Caco-2 (cell line): ENCODE data around the gene ARGFX. TPM values are rescaled to one million over a fixed set of nuclear protein-coding genes. Genes with fewer than 3 reads are reported as not detected.

ENCODE experiments used
- BruUV-seq: library from RNA; stranded (reverse); fragments of 400-500 nt; replicated peaks from 2 replicates; lab custom pipeline; 2021; lab: Mats Ljungman, UMichigan
- CTCF ChIA-PET: fragments of 300-600 bp; sonication (Branson Sonifier 250); formaldehyde crosslinking; loops from one replicate; lab custom pipeline; 2022; ENCODE audit warnings: antibody characterized with exemption; lab: Charles Lee
- POLR2A ChIA-PET: fragments of 300-600 bp; sonication (Branson Sonifier 250); formaldehyde crosslinking; loops from one replicate; lab custom pipeline; 2022; ENCODE audit warnings: antibody characterized with exemption; lab: Charles Lee
- DNase-seq, 2 experiments: peaks; one replicate each; pipeline versions ENCODE4 v3.0.0 to v3.0.0-alpha.2; 2020 to 2022
- H3K27me3 ChIP-seq: replicated peaks from 2 replicates; pipeline ENCODE4 v1.6.0; 2011; ENCODE audit warnings: low read length; ENCODE audit not compliant: control insufficient read depth, insufficient read depth
- H3K36me3 ChIP-seq: 2 replicates; pipeline ENCODE4 v1.5.1; 2011; ENCODE audit warnings: low read length; ENCODE audit not compliant: control insufficient read depth, insufficient read depth
- H3K4me1 ChIP-seq: fragments of 250-450 bp; sonication (Bioruptor Pico); 2 replicates; pipeline ENCODE4 v1.5.1; 2020; ENCODE audit warnings: mild to moderate bottlenecking
- H3K4me3 ChIP-seq: 2 replicates; pipeline ENCODE4 v1.5.1; 2011; ENCODE audit warnings: low read depth, mild to moderate bottlenecking, control low read depth, low read length
- H3K9me3 ChIP-seq: fragments of 250-450 bp; sonication (Bioruptor Pico); 2 replicates; pipeline ENCODE4 v1.5.1; 2020; ENCODE audit warnings: mild to moderate bottlenecking, moderate library complexity
- H3K27ac Mint-ChIP-seq: one replicate; pipeline ENCODE4 v1.8.0; 2022; ENCODE audit warnings: mixed read lengths; ENCODE audit not compliant: unreplicated experiment
- H3K27me3 Mint-ChIP-seq: one replicate; pipeline ENCODE4 v1.8.0; 2022; ENCODE audit warnings: mixed read lengths; ENCODE audit not compliant: insufficient read depth, unreplicated experiment
- H3K36me3 Mint-ChIP-seq: one replicate; pipeline ENCODE4 v1.8.0; 2022; ENCODE audit warnings: mild to moderate bottlenecking, mixed read lengths; ENCODE audit not compliant: insufficient read depth, unreplicated experiment
- H3K4me1 Mint-ChIP-seq: one replicate; pipeline ENCODE4 v1.8.0; 2022; ENCODE audit warnings: low read depth, mixed read lengths; ENCODE audit not compliant: unreplicated experiment
- H3K4me3 Mint-ChIP-seq: one replicate; pipeline ENCODE4 v1.8.0; 2022; ENCODE audit warnings: mild to moderate bottlenecking, moderate library complexity, mixed read lengths; ENCODE audit not compliant: unreplicated experiment
- H3K9me3 Mint-ChIP-seq: one replicate; pipeline ENCODE4 v1.8.0; 2022; ENCODE audit warnings: mixed read lengths; ENCODE audit not compliant: unreplicated experiment
- intact Hi-C: fragments of 100-400 bp; cut with micrococcal nuclease; formaldehyde crosslinking; loops from one replicate; pipeline ENCODE4 v1.10.0; 2022; ENCODE audit not compliant: unreplicated experiment
- total RNA-seq: library from RNA; stranded (reverse); gene quantifications from 2 replicates; pipeline ENCODE4 v1.2.3, GENCODE V29; 2022
- TF ChIP-seq, protein P1 (sequence below), 2 experiments: fragments of 200-600 bp in 1 of 2; IDR thresholded peaks; 1 replicate in 1 of 2; 2 replicates in 1 of 2; pipeline versions ENCODE4 v1.5.1 to v1.8.0; 2011 to 2022; ENCODE audit warnings: antibody characterized with exemption in 1 of 2, control low read depth in 1 of 2, inconsistent platforms in 1 of 2, low read depth in 1 of 2, low read length in 1 of 2, mild to moderate bottlenecking in 1 of 2, moderate library complexity in 1 of 2; ENCODE audit not compliant: insufficient read depth in 1 of 2, severe bottlenecking in 1 of 2, unreplicated experiment in 1 of 2

The ARGFX gene
- total RNA-seq, 1 experiment from 2014 or later: not detected

DNA sequence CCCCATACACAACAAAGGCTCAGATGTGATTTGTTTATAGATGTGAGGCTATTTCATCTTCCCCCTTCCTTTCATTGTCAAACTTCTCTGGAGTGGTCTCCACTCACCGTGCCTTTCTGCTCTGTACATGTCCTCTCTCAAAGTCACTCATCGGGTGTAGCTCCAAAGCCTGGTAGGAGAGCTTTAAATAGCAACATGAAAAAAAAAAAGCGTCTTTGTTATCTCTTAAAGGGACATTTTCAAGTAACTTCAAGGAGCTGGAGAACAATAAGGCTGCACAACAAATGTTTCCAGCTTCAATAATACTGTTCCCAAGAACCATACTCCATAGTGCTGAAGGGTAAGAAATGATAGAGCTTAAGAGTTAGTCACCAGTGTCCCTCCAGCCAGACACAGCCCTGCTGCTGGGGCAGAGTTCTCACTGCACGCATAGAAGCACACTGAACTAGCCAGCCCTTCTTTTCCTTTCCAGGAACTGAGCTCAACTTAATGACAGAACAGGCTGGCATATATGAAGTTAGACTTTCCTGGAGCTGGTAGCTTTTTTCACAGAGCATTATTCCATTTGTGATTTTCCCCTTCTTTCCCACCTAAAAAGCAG lies 33.6 kb downstream of the ARGFX start:
- intact Hi-C loops: no loop called here
- H3K4me1 Mint-ChIP-seq: no peaks in the 10 kb centered on the region

DNA sequence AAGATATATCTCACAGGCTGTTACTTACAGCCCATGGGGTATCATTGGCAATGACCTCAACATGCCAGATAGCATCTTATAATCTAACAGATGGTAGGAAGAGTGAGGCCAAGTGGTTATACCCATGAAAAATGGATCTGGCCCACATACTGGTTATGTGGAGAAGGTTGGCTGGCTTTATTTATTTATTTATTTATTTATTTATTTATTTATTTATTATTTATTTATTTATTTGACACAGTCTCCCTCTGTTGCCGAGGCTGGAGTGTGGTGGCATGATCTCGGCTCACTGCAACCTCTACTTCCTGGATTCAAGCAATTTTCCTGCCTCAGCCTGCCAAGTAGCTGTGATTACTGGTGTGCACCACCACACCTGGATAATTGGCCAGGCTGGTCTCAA lies 37.0 kb downstream of the ARGFX start:
- H3K36me3 Mint-ChIP-seq: no peaks in the 10 kb centered on the region
- H3K4me1 Mint-ChIP-seq: no peaks in the 10 kb centered on the region
- Histone ChIP-seq H3K4me3 (no peak overlapping the region), H3K36me3 (no peaks in the 10 kb centered on the region), H3K4me1 (peaks cover 6% of the 10 kb centered on the region), H3K27me3 (no peaks in the 10 kb centered on the region), H3K9me3 (no peaks in the 10 kb centered on the region)
- ChIA-PET POLR2A (no interaction called here), CTCF (no interaction called here)
- no TSS peak for BruUV-seq
- TF ChIP-seq, protein P1, sequence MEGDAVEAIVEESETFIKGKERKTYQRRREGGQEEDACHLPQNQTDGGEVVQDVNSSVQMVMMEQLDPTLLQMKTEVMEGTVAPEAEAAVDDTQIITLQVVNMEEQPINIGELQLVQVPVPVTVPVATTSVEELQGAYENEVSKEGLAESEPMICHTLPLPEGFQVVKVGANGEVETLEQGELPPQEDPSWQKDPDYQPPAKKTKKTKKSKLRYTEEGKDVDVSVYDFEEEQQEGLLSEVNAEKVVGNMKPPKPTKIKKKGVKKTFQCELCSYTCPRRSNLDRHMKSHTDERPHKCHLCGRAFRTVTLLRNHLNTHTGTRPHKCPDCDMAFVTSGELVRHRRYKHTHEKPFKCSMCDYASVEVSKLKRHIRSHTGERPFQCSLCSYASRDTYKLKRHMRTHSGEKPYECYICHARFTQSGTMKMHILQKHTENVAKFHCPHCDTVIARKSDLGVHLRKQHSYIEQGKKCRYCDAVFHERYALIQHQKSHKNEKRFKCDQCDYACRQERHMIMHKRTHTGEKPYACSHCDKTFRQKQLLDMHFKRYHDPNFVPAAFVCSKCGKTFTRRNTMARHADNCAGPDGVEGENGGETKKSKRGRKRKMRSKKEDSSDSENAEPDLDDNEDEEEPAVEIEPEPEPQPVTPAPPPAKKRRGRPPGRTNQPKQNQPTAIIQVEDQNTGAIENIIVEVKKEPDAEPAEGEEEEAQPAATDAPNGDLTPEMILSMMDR (IDR thresholded peaks at IDR 0.05; ENCODE audit: insufficient read depth in 1 of 2, low read depth in 1 of 2, low read length in 1 of 2, severe bottlenecking in 1 of 2, unreplicated experiment in 1 of 2): no peak
- intact Hi-C loops: no loop called here
- DNase-seq: no peak
- H3K4me3 Mint-ChIP-seq: no peak overlapping the region
- no peaks in the 10 kb centered on the region for H3K27me3 Mint-ChIP-seq
- no peak overlapping the region for H3K27ac Mint-ChIP-seq
- H3K9me3 Mint-ChIP-seq: no peaks in the 10 kb centered on the region

More for the DNA sequence above, 33.6 kb downstream of the ARGFX start:
- no peaks in the 10 kb centered on the region for H3K36me3 Mint-ChIP-seq
- no peak overlapping the region for H3K4me3 ChIP-seq
- H3K27ac Mint-ChIP-seq: no peak overlapping the region
- H3K4me3 Mint-ChIP-seq: no peak overlapping the region
- no peaks in the 10 kb centered on the region for H3K4me1 ChIP-seq
- no peak for DNase-seq
- H3K9me3 ChIP-seq: no peaks in the 10 kb centered on the region
- ChIA-PET POLR2A (interaction anchor here (0.5 kb wide), 1 partner anchor 62 kb away, joined by 3 read pairs; no protein-coding TSS in a partner anchor), CTCF (no interaction called here)
- no peaks in the 10 kb centered on the region for H3K27me3 ChIP-seq
- no peaks in the 10 kb centered on the region for H3K27me3 Mint-ChIP-seq
- no peaks in the 10 kb centered on the region for H3K9me3 Mint-ChIP-seq
- TF ChIP-seq, protein P1 (IDR thresholded peaks at IDR 0.05; ENCODE audit: insufficient read depth in 1 of 2, low read depth in 1 of 2, low read length in 1 of 2, severe bottlenecking in 1 of 2, unreplicated experiment in 1 of 2): no peak
- no peaks in the 10 kb centered on the region for H3K36me3 ChIP-seq
- no TSS peak for BruUV-seq

DNA sequence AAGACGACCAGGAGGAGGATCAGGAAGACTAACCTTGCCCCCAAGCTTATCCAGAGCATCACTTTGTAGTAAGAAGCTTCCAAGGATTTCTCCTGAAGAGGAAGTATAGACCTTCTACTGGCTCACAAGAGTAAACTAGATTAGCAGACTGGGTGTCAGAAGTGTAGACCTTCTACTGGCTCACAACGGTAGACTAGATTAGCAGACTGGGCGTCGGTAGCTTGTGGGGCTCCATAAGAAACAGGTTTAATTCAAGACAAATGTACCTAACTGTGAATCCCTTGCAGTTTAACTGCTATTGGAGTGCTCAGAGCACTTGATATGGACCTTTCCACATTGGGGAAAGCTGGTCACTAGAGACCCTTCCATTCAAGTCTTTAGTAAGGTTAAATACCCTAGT lies 38.4 kb downstream of the ARGFX start:
- Mint-ChIP-seq H3K4me3 (no peak overlapping the region), H3K27ac (no peak overlapping the region), H3K36me3 (no peaks in the 10 kb centered on the region), H3K4me1 (no peaks in the 10 kb centered on the region), H3K9me3 (no peaks in the 10 kb centered on the region), H3K27me3 (no peaks in the 10 kb centered on the region)
- TF ChIP-seq, protein P1 (IDR thresholded peaks at IDR 0.05; ENCODE audit: insufficient read depth in 1 of 2, low read depth in 1 of 2, low read length in 1 of 2, severe bottlenecking in 1 of 2, unreplicated experiment in 1 of 2): no peak
- Histone ChIP-seq H3K36me3 (no peaks in the 10 kb centered on the region), H3K4me3 (no peak overlapping the region), H3K9me3 (no peaks in the 10 kb centered on the region), H3K27me3 (no peaks in the 10 kb centered on the region), H3K4me1 (peaks cover 18% of the 10 kb centered on the region)
- intact Hi-C loops: no loop called here
- BruUV-seq: no TSS peak
- DNase-seq: no peak
- ChIA-PET POLR2A (no interaction called here), CTCF (no interaction called here)

Other genes with a start within 250 kb of the ARGFX start
- 15.4 and 17.2 TPM in 2 replicates for gene POLQ, start 22.0 kb upstream of the ARGFX start, total RNA-seq
- not detected in 2 replicates for gene FBXO40, start 25.4 kb downstream of the ARGFX start, total RNA-seq
- 0.45 and 1.00 TPM in 2 replicates for gene HCLS1, start 93.0 kb downstream of the ARGFX start, total RNA-seq
- 31.5 and 34.3 TPM in 2 replicates for gene GOLGB1, start 181.8 kb downstream of the ARGFX start, total RNA-seq